GM23338 (cell line): ENCODE data around the gene ZCCHC24. TPM values are rescaled to one million over a fixed set of nuclear protein-coding genes. Genes with fewer than 3 reads are reported as not detected.

ENCODE experiments used
- ATAC-seq: fragments of 200-7000 bp; cut with Tn5 transposase; 3 replicates; pipeline ENCODE4 v1.9.1; 2020
- DNase-seq: peaks from one replicate; pipeline ENCODE4 v3.0.0-alpha.2; 2015; ENCODE audit warnings: low spot score
- H2AFZ ChIP-seq: fragments of 200-600 bp; sonication (generic); 2 replicates; pipeline ENCODE4 v1.8.0; 2016; ENCODE audit warnings: antibody characterized with exemption, mild to moderate bottlenecking, moderate library complexity
- H3F3A ChIP-seq: fragments of 200-600 bp; sonication (generic); replicated peaks from 2 replicates; pipeline ENCODE4 v1.8.0; 2017; ENCODE audit warnings: antibody characterized with exemption, mixed run types, low read depth
- H3K27ac ChIP-seq: fragments of 200-600 bp; sonication (generic); 2 replicates; pipeline ENCODE4 v1.6.1; 2016; ENCODE audit warnings: low read depth
- H3K27me3 ChIP-seq: fragments of 200-600 bp; sonication (generic); 2 replicates; pipeline ENCODE4 v1.8.0; 2016; ENCODE audit warnings: mild to moderate bottlenecking, mixed run types, moderate library complexity; ENCODE audit not compliant: insufficient read depth
- H3K36me3 ChIP-seq: fragments of 200-600 bp; sonication (generic); 2 replicates; pipeline ENCODE4 v1.8.0; 2016; ENCODE audit warnings: mild to moderate bottlenecking; ENCODE audit not compliant: insufficient read depth
- H3K4me1 ChIP-seq: fragments of 200-600 bp; sonication (generic); 2 replicates; pipeline ENCODE4 v1.8.0; 2016; ENCODE audit warnings: mild to moderate bottlenecking, moderate library complexity; ENCODE audit not compliant: insufficient read depth
- H3K4me2 ChIP-seq: fragments of 200-600 bp; sonication (generic); 2 replicates; pipeline ENCODE4 v1.7.1; 2017; ENCODE audit warnings: mixed run types
- H3K4me3 ChIP-seq: fragments of 200-600 bp; sonication (generic); 2 replicates; pipeline ENCODE4 v1.6.1; 2016; ENCODE audit warnings: mixed run types
- H3K79me2 ChIP-seq: fragments of 200-600 bp; sonication (generic); replicated peaks from 2 replicates; pipeline ENCODE4 v1.8.0; 2017; ENCODE audit warnings: mild to moderate bottlenecking; ENCODE audit not compliant: insufficient read depth
- H3K9me2 ChIP-seq: fragments of 200-600 bp; sonication (generic); 2 replicates; pipeline ENCODE4 v1.8.0; 2017; ENCODE audit not compliant: insufficient read depth
- H4K20me1 ChIP-seq: fragments of 200-600 bp; sonication (generic); replicated peaks from 2 replicates; pipeline ENCODE4 v1.8.0; 2017; ENCODE audit warnings: mild to moderate bottlenecking; ENCODE audit not compliant: insufficient read depth
- H3K27ac Mint-ChIP-seq: 2 replicates; pipeline ENCODE4 v1.8.0; 2020; ENCODE audit warnings: inconsistent platforms, mild to moderate bottlenecking, moderate library complexity, mixed read lengths
- H3K27me3 Mint-ChIP-seq: 3 replicates; pipeline ENCODE4 v1.8.0; 2022; ENCODE audit warnings: low read depth, mild to moderate bottlenecking, moderate library complexity, mixed read lengths, inconsistent platforms; ENCODE audit not compliant: insufficient read depth, poor library complexity
- H3K36me3 Mint-ChIP-seq: 3 replicates; pipeline ENCODE4 v1.8.0; 2021; ENCODE audit warnings: low read depth, mild to moderate bottlenecking, inconsistent platforms, moderate library complexity, mixed read lengths
- H3K4me1 Mint-ChIP-seq: 3 replicates; pipeline ENCODE4 v1.8.0; 2020; ENCODE audit warnings: mild to moderate bottlenecking, inconsistent platforms, mixed read lengths
- H3K4me3 Mint-ChIP-seq: 3 replicates; pipeline ENCODE4 v1.8.0; 2021; ENCODE audit warnings: moderate library complexity, mild to moderate bottlenecking, inconsistent platforms, mixed read lengths
- H3K9me3 Mint-ChIP-seq: 3 replicates; pipeline ENCODE4 v1.8.0; 2020; ENCODE audit warnings: moderate library complexity, mild to moderate bottlenecking, inconsistent platforms, mixed read lengths
- CREB1 ChIP-seq: fragments of 250-450 bp; sonication (Bioruptor Pico); IDR thresholded peaks from 2 replicates; pipeline ENCODE4 v1.5.0; 2020; ENCODE audit warnings: low read depth, mild to moderate bottlenecking, moderate library complexity
- EZH2 ChIP-seq: fragments of 200-600 bp; sonication (generic); IDR thresholded peaks from one replicate; pipeline ENCODE4 v1.8.0; 2017; ENCODE audit warnings: antibody characterized with exemption, mild to moderate bottlenecking, low read depth; ENCODE audit not compliant: unreplicated experiment
- EZH2phosphoT487 ChIP-seq: fragments of 200-600 bp; sonication (generic); IDR thresholded peaks from one replicate; pipeline ENCODE4 v1.8.1; 2018; ENCODE audit warnings: antibody characterized with exemption; ENCODE audit not compliant: unreplicated experiment
- JUNB ChIP-seq: IDR thresholded peaks from one replicate; pipeline ENCODE4 v1.6.1; 2016; ENCODE audit warnings: antibody characterized with exemption; ENCODE audit not compliant: unreplicated experiment
- NANOG ChIP-seq: IDR thresholded peaks from 2 replicates; pipeline ENCODE4 v1.6.1; 2016; ENCODE audit warnings: antibody characterized with exemption, borderline replicate concordance
- POLR2AphosphoS5 ChIP-seq: IDR thresholded peaks from 2 replicates; pipeline ENCODE4 v1.6.1; 2016; ENCODE audit warnings: antibody characterized with exemption, low read depth
- STAT1 ChIP-seq: IDR thresholded peaks from one replicate; pipeline ENCODE4 v1.6.1; 2016; ENCODE audit warnings: antibody characterized with exemption; ENCODE audit not compliant: unreplicated experiment
- ZNF114 ChIP-seq: fragments of 250-450 bp; sonication (Bioruptor Pico); IDR thresholded peaks from 2 replicates; pipeline ENCODE4 v1.5.0; 2020; ENCODE audit warnings: mild to moderate bottlenecking, moderate library complexity
- ZNF331 ChIP-seq: fragments of 250-450 bp; sonication (Bioruptor Pico); IDR thresholded peaks from 2 replicates; pipeline ENCODE4 v1.5.0; 2020; ENCODE audit warnings: low read depth, mild to moderate bottlenecking, moderate library complexity
- ZNF462 ChIP-seq: fragments of 250-450 bp; sonication (Bioruptor Pico); IDR thresholded peaks from 2 replicates; pipeline ENCODE4 v1.5.0; 2020; ENCODE audit warnings: mild to moderate bottlenecking, moderate library complexity
- polyA plus RNA-seq: library from polyadenylated mRNA; unstranded; fragments of >200 nt; fragmentation: Nextera tagmentation; extraction: Ambion mirVana; gene quantifications from 2 replicates; pipeline ENCODE4 v1.2.1, GENCODE V29; 2016
- total RNA-seq: library from RNA; depleted of rRNA; stranded (reverse); fragments of >200 nt; shearing (Covaris generic); gene quantifications from 2 replicates; pipeline ENCODE4 v1.2.3, GENCODE V29; 2014
- TF ChIP-seq, protein P1 (sequence below): IDR thresholded peaks from 2 replicates; pipeline ENCODE4 v1.6.1; 2016; ENCODE audit warnings: antibody characterized with exemption
- TF ChIP-seq, protein P2 (sequence below), 2 experiments: fragments of 200-600 bp in 1 of 2; sonication (generic) in 1 of 2; conservative IDR thresholded peaks; 2 replicates each; pipeline versions ENCODE4 v1.5.1 to v1.6.1; 2016 to 2017; ENCODE audit warnings: antibody characterized with exemption in 2 of 2, low read depth in 2 of 2, mild to moderate bottlenecking in 2 of 2, moderate library complexity in 1 of 2
- TF ChIP-seq, protein P3 (sequence below): IDR thresholded peaks from one replicate; pipeline ENCODE4 v1.6.1; 2018; ENCODE audit warnings: antibody characterized with exemption; ENCODE audit not compliant: unreplicated experiment

ZCCHC24 gene
- total and polyA plus RNA-seq, 2 experiments from 2014 or later = 2.0 to 10.1 TPM

- no peak overlapping the region for H3K4me2 ChIP-seq
- no peaks in the 10 kb centered on the region for H3K79me2 ChIP-seq
- no peak overlapping the region for H3K27ac ChIP-seq
- Mint-ChIP-seq H3K36me3 (no peaks in the 10 kb centered on the region), H3K27ac (peak overlapping the region; percentile 40; the same call in 1 of the 2 replicates), H3K9me3 (no peaks in the 10 kb centered on the region), H3K4me1 (no peaks in the 10 kb centered on the region), H3K4me3 (no peak overlapping the region), H3K27me3 (peaks cover 2% of the 10 kb centered on the region)
- H3F3A ChIP-seq = no peaks in the 10 kb centered on the region
- TF ChIP-seq, protein P1, sequence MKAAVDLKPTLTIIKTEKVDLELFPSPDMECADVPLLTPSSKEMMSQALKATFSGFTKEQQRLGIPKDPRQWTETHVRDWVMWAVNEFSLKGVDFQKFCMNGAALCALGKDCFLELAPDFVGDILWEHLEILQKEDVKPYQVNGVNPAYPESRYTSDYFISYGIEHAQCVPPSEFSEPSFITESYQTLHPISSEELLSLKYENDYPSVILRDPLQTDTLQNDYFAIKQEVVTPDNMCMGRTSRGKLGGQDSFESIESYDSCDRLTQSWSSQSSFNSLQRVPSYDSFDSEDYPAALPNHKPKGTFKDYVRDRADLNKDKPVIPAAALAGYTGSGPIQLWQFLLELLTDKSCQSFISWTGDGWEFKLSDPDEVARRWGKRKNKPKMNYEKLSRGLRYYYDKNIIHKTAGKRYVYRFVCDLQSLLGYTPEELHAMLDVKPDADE = no peak
- TF ChIP-seq CREB1 = no peak
- TF ChIP-seq EZH2phosphoT487 = no peak
- no peak for TF ChIP-seq EZH2
- TF ChIP-seq ZNF462 = no peak
- TF ChIP-seq, protein P2, sequence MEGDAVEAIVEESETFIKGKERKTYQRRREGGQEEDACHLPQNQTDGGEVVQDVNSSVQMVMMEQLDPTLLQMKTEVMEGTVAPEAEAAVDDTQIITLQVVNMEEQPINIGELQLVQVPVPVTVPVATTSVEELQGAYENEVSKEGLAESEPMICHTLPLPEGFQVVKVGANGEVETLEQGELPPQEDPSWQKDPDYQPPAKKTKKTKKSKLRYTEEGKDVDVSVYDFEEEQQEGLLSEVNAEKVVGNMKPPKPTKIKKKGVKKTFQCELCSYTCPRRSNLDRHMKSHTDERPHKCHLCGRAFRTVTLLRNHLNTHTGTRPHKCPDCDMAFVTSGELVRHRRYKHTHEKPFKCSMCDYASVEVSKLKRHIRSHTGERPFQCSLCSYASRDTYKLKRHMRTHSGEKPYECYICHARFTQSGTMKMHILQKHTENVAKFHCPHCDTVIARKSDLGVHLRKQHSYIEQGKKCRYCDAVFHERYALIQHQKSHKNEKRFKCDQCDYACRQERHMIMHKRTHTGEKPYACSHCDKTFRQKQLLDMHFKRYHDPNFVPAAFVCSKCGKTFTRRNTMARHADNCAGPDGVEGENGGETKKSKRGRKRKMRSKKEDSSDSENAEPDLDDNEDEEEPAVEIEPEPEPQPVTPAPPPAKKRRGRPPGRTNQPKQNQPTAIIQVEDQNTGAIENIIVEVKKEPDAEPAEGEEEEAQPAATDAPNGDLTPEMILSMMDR (conservative IDR thresholded peaks at IDR 0.05; ENCODE audit: low read depth in 2 of 2) = no peak
- TF ChIP-seq STAT1 = no peak
- no peak for TF ChIP-seq JUNB
- TF ChIP-seq, protein P3, sequence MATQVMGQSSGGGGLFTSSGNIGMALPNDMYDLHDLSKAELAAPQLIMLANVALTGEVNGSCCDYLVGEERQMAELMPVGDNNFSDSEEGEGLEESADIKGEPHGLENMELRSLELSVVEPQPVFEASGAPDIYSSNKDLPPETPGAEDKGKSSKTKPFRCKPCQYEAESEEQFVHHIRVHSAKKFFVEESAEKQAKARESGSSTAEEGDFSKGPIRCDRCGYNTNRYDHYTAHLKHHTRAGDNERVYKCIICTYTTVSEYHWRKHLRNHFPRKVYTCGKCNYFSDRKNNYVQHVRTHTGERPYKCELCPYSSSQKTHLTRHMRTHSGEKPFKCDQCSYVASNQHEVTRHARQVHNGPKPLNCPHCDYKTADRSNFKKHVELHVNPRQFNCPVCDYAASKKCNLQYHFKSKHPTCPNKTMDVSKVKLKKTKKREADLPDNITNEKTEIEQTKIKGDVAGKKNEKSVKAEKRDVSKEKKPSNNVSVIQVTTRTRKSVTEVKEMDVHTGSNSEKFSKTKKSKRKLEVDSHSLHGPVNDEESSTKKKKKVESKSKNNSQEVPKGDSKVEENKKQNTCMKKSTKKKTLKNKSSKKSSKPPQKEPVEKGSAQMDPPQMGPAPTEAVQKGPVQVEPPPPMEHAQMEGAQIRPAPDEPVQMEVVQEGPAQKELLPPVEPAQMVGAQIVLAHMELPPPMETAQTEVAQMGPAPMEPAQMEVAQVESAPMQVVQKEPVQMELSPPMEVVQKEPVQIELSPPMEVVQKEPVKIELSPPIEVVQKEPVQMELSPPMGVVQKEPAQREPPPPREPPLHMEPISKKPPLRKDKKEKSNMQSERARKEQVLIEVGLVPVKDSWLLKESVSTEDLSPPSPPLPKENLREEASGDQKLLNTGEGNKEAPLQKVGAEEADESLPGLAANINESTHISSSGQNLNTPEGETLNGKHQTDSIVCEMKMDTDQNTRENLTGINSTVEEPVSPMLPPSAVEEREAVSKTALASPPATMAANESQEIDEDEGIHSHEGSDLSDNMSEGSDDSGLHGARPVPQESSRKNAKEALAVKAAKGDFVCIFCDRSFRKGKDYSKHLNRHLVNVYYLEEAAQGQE = no peak
- TF ChIP-seq ZNF114 (CRISPR knock-in tag) = no peak
- no peak for TF ChIP-seq ZNF331 (CRISPR knock-in tag)
- TF ChIP-seq POLR2AphosphoS5 = no peak
- TF ChIP-seq NANOG = no peak
- no peak for ATAC-seq
- H3K4me3 ChIP-seq = no peak overlapping the region
- H4K20me1 ChIP-seq = no peaks in the 10 kb centered on the region
- no peaks in the 10 kb centered on the region for H3K36me3 ChIP-seq
- H2AFZ ChIP-seq = no peak overlapping the region
- no peaks in the 10 kb centered on the region for H3K27me3 ChIP-seq
- no peak for DNase-seq
- no peaks in the 10 kb centered on the region for H3K4me1 ChIP-seq
- H3K9me2 ChIP-seq = no peaks in the 10 kb centered on the region
These were observed 54.0 kb downstream of the ZCCHC24 start for GRCh38 chr10:79391231-79392019.
